C4-2B (cell line): ENCODE measurements around the gene CIC.
A peak's percentile ranks its signal among the peaks of the same experiment; 100 is the strongest.

Experiments used
- H3K27ac ChIP-seq: fragments of 450-650 bp; 2 replicates; pipeline ENCODE4 v1.5.1; 2017
- ZFX ChIP-seq: fragments of 450-650 bp; IDR thresholded peaks from 2 replicates; pipeline ENCODE4 v1.6.1; 2017
- TF ChIP-seq, protein P1 (sequence below): fragments of 450-650 bp; conservative IDR thresholded peaks from 2 replicates; pipeline ENCODE4 v1.5.1; 2017; ENCODE audit warnings: mild to moderate bottlenecking

The CIC gene

GRCh38 chr19:42234364-42234763 is 34.7 kb upstream of the CIC start:
- TF ChIP-seq ZFX = no peak
- TF ChIP-seq, protein P1, sequence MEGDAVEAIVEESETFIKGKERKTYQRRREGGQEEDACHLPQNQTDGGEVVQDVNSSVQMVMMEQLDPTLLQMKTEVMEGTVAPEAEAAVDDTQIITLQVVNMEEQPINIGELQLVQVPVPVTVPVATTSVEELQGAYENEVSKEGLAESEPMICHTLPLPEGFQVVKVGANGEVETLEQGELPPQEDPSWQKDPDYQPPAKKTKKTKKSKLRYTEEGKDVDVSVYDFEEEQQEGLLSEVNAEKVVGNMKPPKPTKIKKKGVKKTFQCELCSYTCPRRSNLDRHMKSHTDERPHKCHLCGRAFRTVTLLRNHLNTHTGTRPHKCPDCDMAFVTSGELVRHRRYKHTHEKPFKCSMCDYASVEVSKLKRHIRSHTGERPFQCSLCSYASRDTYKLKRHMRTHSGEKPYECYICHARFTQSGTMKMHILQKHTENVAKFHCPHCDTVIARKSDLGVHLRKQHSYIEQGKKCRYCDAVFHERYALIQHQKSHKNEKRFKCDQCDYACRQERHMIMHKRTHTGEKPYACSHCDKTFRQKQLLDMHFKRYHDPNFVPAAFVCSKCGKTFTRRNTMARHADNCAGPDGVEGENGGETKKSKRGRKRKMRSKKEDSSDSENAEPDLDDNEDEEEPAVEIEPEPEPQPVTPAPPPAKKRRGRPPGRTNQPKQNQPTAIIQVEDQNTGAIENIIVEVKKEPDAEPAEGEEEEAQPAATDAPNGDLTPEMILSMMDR = no peak
- no peak overlapping the region for H3K27ac ChIP-seq

DNA sequence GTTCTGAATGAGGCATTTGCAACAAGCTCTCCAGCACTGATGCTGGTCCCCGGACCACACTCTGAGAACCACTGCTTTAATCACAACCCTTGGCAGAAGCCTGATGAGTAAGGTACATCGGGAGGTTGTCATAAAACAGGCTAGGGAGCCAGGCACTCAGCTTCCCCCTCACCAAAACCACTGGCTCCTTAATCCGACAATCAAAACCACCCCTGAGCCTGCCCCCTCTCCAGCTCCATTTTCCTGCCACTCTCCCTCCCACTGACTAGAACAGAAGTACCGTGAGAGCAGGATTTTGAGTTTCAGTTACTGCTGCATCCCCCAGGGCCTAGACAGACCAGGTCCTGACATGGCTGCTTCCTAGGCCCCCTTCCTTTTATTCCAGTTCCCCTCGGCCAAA is 33.9 kb upstream of the CIC start:
- no peak for TF ChIP-seq ZFX
- TF ChIP-seq, protein P1 = no peak
- no peak overlapping the region for H3K27ac ChIP-seq

- no peak overlapping the region for H3K27ac ChIP-seq
- TF ChIP-seq, protein P1 = no peak
- no peak for TF ChIP-seq ZFX
These were observed 29.4 kb upstream of the CIC start for GRCh38 chr19:42239544-42240220.

DNA sequence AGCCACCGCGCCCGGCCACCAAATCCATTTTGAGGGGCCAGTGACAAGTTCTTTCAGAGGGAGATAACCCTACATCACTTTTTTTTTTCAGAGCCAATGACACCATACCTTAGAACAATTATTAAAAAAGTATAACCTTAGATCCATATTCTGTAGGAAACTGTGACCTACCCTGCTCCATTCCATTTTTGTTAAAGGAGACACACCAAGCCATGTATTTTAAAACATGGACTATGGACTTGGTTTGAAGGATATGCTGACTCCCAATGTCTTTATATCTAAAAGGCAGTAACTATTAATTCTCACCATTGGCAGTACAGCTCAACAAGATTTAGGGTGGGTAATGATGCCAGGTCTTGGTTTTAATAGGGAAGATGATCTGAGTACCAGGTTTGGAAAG is 27.8 kb upstream of the CIC start:
- TF ChIP-seq, protein P1 = no peak
- TF ChIP-seq ZFX = no peak
- peak overlapping the region; percentile 92; the same call in 1 of the 2 replicates for H3K27ac ChIP-seq

GRCh38 chr19:42242069-42242511 is 27.0 kb upstream of the CIC start:
- TF ChIP-seq ZFX = peak; percentile 98; the same call in 1 of the 2 replicates
- TF ChIP-seq, protein P1 = no peak
- H3K27ac ChIP-seq = peak overlapping the region; percentile 92

- peak within 1 kb of the TSS; percentile 92 for H3K27ac ChIP-seq
- TF ChIP-seq, protein P1 = no peak
- TF ChIP-seq ZFX = peak; percentile 79; the same call in 1 of the 2 replicates
These were observed 26.3 kb upstream of the CIC start, which contains the start of gene GSK3A for GRCh38 chr19:42242512-42243409. Gene GSK3A (minus strand): TSS chr19:42242602. CDS start chr19:42242465, 137 bp downstream.
